Bronchial epithelial cell (primary cell): ENCODE data around the gene CEP85L. TPM values are rescaled to one million over a fixed set of nuclear protein-coding genes. Genes with fewer than 3 reads are reported as not detected.
A peak's percentile ranks its signal among the peaks of the same experiment; 100 is the strongest.

ENCODE experiments used
- DNase-seq: peaks from one replicate; pipeline ENCODE4 v3.0.0-alpha.2; 2010; ENCODE audit warnings: low read depth
- FAIRE-seq: peaks from 2 replicates; lab custom pipeline; 2011; peaks lifted over from hg19 to GRCh38; lab: Jason Lieb, UNC
- H3K27me3 ChIP-seq: 2 replicates; pipeline ENCODE4 v1.5.1; 2011; ENCODE audit warnings: low read length; ENCODE audit not compliant: control insufficient read depth, insufficient read depth
- H3K36me3 ChIP-seq: 2 replicates; pipeline ENCODE4 v1.5.1; 2011; ENCODE audit warnings: low read length; ENCODE audit not compliant: control insufficient read depth, insufficient read depth
- H3K4me3 ChIP-seq: 2 replicates; pipeline ENCODE4 v1.5.1; 2011; ENCODE audit warnings: mild to moderate bottlenecking, low read depth, low read length, control low read depth
- total RNA-seq: library from RNA; depleted of rRNA; stranded (reverse); fragments of >200 nt; gene quantifications from 2 replicates; pipeline ENCODE4 v1.2.1, GENCODE V29; 2014
- TF ChIP-seq, protein P1 (sequence below): IDR thresholded peaks from 2 replicates; pipeline ENCODE4 v1.5.1; 2011; ENCODE audit warnings: mild to moderate bottlenecking, moderate library complexity, low read length, control low read depth, inconsistent platforms; ENCODE audit not compliant: insufficient read depth, severe bottlenecking

CEP85L gene
- total RNA-seq, 1 donor from 2014 or later = 7.1 TPM

DNA sequence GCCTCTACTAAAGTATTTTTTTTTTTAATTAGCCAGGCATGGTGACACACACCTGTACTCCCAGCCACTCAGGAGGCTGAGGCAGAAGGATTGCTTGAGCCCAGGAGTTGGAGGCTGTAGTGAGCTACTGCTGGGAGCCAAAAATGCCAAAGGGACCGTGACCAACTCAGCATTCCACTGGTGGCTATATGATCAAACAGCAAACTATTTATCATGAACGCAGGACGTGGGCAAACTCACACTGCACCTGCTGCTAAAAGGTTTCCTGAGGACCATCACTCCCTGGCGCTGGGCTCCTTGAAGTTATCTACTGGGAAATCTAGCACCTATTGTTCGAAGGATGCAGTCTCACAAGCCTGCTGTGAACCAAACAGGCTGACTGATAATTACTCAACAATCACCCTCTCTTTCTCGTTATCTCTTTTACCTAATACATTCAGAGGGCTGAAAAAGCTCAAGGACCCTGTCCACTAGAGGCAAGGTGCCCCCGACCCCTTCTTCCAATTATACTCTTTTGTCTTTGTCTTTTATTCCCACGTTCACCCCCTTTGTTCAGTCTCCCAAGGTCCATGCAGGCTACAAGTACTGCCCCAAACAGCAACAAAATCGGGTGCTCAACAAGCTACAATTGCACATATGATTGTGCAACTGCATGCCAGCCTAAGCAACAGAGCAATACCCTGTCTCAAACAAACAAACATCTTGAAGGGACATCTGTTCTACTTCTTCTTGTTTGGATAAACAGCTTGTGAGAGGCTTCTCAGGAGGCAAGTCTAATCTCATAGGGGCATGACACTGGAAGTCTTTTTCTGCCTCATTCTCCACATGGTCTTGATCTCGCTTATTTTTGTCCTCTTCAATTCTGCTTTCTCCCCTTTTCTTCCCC is 151.0 kb downstream of the CEP85L start:
- no peak for FAIRE-seq

DNA sequence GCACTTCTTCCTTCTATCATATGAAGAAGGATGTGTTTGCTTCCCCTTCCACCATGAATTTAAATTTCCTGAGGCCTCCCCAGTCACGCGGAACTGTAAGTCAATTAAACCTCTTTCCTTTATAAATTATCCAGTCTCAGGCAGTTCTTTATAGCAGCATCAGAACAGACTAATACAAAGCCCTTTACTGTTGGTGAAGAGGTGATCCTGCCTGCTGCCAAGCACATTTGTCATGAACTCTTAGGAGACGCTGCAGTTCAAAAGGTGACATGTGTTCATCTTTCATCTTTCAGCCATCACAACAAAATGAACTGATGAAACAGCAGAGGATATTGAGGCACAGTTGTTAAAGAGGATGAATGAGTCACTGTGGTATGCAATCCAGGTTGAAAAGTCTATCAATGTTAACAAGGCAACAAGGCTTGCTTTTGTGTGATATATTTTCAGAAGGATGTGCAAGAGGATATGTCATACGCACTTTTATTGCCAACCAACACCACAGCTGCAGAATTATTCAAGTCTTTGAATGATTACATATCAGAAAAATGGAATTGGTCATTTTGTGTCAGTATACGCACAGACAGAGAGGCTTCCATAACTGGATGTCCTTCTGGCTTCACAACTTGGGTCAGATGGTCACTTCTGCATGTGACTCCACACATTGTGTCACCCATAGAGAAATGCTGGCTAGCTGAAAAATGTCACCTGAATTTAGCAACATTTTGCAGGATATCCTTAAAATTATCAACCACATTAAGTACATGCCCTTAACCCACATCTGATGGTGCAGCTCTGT is 155.7 kb downstream of the CEP85L start:
- H3K36me3 ChIP-seq = no peaks in the 10 kb centered on the region
- no peak overlapping the region for H3K4me3 ChIP-seq
- FAIRE-seq = peak; percentile 77
- no peaks in the 10 kb centered on the region for H3K27me3 ChIP-seq
- DNase-seq = peak; percentile 59
- TF ChIP-seq, protein P1, sequence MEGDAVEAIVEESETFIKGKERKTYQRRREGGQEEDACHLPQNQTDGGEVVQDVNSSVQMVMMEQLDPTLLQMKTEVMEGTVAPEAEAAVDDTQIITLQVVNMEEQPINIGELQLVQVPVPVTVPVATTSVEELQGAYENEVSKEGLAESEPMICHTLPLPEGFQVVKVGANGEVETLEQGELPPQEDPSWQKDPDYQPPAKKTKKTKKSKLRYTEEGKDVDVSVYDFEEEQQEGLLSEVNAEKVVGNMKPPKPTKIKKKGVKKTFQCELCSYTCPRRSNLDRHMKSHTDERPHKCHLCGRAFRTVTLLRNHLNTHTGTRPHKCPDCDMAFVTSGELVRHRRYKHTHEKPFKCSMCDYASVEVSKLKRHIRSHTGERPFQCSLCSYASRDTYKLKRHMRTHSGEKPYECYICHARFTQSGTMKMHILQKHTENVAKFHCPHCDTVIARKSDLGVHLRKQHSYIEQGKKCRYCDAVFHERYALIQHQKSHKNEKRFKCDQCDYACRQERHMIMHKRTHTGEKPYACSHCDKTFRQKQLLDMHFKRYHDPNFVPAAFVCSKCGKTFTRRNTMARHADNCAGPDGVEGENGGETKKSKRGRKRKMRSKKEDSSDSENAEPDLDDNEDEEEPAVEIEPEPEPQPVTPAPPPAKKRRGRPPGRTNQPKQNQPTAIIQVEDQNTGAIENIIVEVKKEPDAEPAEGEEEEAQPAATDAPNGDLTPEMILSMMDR = no peak

More for the DNA sequence above, 151.0 kb downstream of the CEP85L start:
- TF ChIP-seq, protein P1 = no peak
- Histone ChIP-seq H3K27me3 (no peaks in the 10 kb centered on the region), H3K4me3 (no peak overlapping the region), H3K36me3 (no peaks in the 10 kb centered on the region)
- no peak for DNase-seq

DNA sequence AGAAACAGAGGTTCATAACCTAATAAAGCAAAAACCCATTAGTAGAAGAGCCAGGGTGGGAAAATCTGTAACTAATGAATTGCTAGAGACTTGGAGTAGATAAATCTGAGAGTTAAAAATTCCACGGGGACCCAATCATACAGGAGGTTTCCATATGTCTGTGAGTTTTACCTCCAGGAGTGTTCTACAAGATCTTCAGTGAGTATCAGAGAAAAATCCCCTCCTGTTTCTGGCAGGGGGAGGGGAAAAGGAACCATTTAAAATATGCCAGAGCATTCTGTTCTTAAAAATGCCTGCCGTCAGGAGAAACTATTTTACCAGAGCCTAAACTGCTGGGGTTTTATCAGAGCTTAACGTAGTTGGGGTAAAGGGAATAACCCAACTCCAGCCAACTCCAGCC is 157.3 kb downstream of the CEP85L start:
- H3K36me3 ChIP-seq = no peaks in the 10 kb centered on the region
- H3K27me3 ChIP-seq = no peaks in the 10 kb centered on the region
- H3K4me3 ChIP-seq = no peak overlapping the region
- TF ChIP-seq, protein P1 = no peak
- DNase-seq = no peak
- no peak for FAIRE-seq

DNA sequence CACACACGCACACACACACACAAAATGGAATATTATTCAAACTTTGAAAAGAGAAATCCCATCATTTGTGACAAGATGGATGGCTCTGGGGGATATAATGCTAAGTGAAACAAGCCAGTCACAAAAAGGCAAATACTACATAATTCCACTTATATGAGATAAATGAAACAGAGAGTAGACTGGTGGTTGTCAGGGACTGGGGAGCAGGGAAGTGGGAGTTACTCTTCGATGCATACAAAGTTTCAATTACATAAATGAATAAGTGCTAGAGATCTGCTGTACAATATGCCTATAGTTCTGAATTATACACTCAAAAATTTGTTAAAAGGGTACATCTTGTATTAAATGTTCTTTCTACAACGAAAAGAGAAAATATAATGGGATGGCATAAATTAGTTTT is 161.4 kb downstream of the CEP85L start:
- H3K27me3 ChIP-seq = no peaks in the 10 kb centered on the region
- DNase-seq (no peak), FAIRE-seq (no peak)
- H3K36me3 ChIP-seq = peaks cover 3% of the 10 kb centered on the region
- no peak overlapping the region for H3K4me3 ChIP-seq
- TF ChIP-seq, protein P1 = no peak

DNA sequence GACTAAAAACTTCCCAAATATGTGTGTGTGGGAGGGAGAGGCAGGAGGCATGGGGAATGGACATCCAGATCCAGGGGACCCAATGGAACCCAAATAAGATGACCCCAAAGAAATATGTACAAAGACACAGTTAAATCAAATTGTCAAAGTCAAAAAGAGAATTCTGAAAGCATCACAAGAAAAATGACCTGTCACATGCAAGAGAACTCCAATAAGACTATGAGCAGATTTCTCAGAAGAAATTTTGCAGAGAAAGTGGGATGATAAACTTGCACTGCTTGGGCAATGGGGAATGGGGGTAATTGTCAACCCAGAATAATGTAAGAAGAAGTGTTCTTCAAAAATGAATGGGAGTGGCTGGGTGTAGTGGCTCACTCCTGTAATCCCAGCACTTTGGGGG is 162.8 kb downstream of the CEP85L start:
- TF ChIP-seq, protein P1 = no peak
- Histone ChIP-seq H3K36me3 (peaks cover 3% of the 10 kb centered on the region), H3K27me3 (no peaks in the 10 kb centered on the region), H3K4me3 (no peak overlapping the region)
- DNase-seq (no peak), FAIRE-seq (no peak)
